ENCODE measurements around the gene RAP1GDS1. TPM values are rescaled to one million over a fixed set of nuclear protein-coding genes. Genes with fewer than 3 reads are reported as not detected.

Gene RAP1GDS1
- total RNA-seq, 2 donors from 2014 or later: 34.0 to 37.9 TPM

- Histone ChIP-seq H3K27ac (ENCODE audit: low read depth, low read length) (no peak overlapping the region), H3K9me3 (ENCODE audit: control insufficient read depth, low read length) (peaks cover 3% of the 10 kb centered on the region), H3K4me3 (ENCODE audit: low read length) (no peak overlapping the region), H3K9ac (ENCODE audit: extremely low read depth, low read length, poor library complexity, severe bottlenecking) (no peak overlapping the region), H3K27me3 (ENCODE audit: control insufficient read depth, insufficient read depth, low read length, poor library complexity, severe bottlenecking) (no peaks in the 10 kb centered on the region), H3K4me1 (ENCODE audit: control insufficient read depth, insufficient read depth, low read length) (no peaks in the 10 kb centered on the region), H3K36me3 (ENCODE audit: control insufficient read depth, insufficient read depth, low read length) (peaks cover 14% of the 10 kb centered on the region)
- peaks cover 32% of the 10 kb centered on the region for H3K36me3 Mint-ChIP-seq (ENCODE audit: low read depth)
- no peak overlapping the region for H3K4me3 Mint-ChIP-seq
- peaks cover 7% of the 10 kb centered on the region for H3K9me3 Mint-ChIP-seq
- 98% methylated on average over 4 of the region's 4 CpGs; no CpG with 5 or more reads in 1 of the 2 experiments for WGBS, 2 experiments (ENCODE audit: insufficient coverage in 1 of 2, insufficient read length in 1 of 2)
- no peaks in the 10 kb centered on the region for H3K27me3 Mint-ChIP-seq (ENCODE audit: insufficient read depth)
- no peaks in the 10 kb centered on the region for H3K4me1 Mint-ChIP-seq
- no peak overlapping the region for H3K27ac Mint-ChIP-seq
- DNase-seq: no peak
- no peak for TF ChIP-seq CTCF (conservative IDR thresholded peaks at IDR 0.05)
Measured at GRCh38 chr4:98343626-98344025, 82.4 kb downstream of the RAP1GDS1 start.

- Histone ChIP-seq H3K4me1 (ENCODE audit: control insufficient read depth, insufficient read depth, low read length) (no peaks in the 10 kb centered on the region), H3K9me3 (ENCODE audit: control insufficient read depth, low read length) (peaks cover 3% of the 10 kb centered on the region), H3K36me3 (ENCODE audit: control insufficient read depth, insufficient read depth, low read length) (peaks cover 14% of the 10 kb centered on the region), H3K27ac (ENCODE audit: low read depth, low read length) (no peak overlapping the region), H3K27me3 (ENCODE audit: control insufficient read depth, insufficient read depth, low read length, poor library complexity, severe bottlenecking) (no peaks in the 10 kb centered on the region), H3K9ac (ENCODE audit: extremely low read depth, low read length, poor library complexity, severe bottlenecking) (no peak overlapping the region), H3K4me3 (ENCODE audit: low read length) (no peak overlapping the region)
- peaks cover 32% of the 10 kb centered on the region for H3K36me3 Mint-ChIP-seq (ENCODE audit: low read depth)
- 87 to 90% methylated on average over 3 of the region's 3 CpGs for WGBS, 2 experiments (ENCODE audit: insufficient coverage in 1 of 2, insufficient read length in 1 of 2)
- no peak overlapping the region for H3K4me3 Mint-ChIP-seq
- H3K9me3 Mint-ChIP-seq: peaks cover 9% of the 10 kb centered on the region
- TF ChIP-seq CTCF (conservative IDR thresholded peaks at IDR 0.05): no peak
- no peaks in the 10 kb centered on the region for H3K27me3 Mint-ChIP-seq (ENCODE audit: insufficient read depth)
- no peak for DNase-seq
- H3K4me1 Mint-ChIP-seq: no peaks in the 10 kb centered on the region
- H3K27ac Mint-ChIP-seq: peak overlapping the region; percentile 16
Measured at GRCh38 chr4:98345838-98346237, 84.7 kb downstream of the RAP1GDS1 start.

GRCh38 chr4:98352396-98352795 is 91.2 kb downstream of the RAP1GDS1 start:
- H3K4me1 Mint-ChIP-seq: no peaks in the 10 kb centered on the region
- peaks cover 9% of the 10 kb centered on the region for H3K9me3 Mint-ChIP-seq
- TF ChIP-seq CTCF (conservative IDR thresholded peaks at IDR 0.05): no peak
- H3K27ac Mint-ChIP-seq: no peak overlapping the region
- Histone ChIP-seq H3K27me3 (ENCODE audit: control insufficient read depth, insufficient read depth, low read length, poor library complexity, severe bottlenecking) (no peaks in the 10 kb centered on the region), H3K4me1 (ENCODE audit: control insufficient read depth, insufficient read depth, low read length) (no peaks in the 10 kb centered on the region), H3K9ac (ENCODE audit: extremely low read depth, low read length, poor library complexity, severe bottlenecking) (no peak overlapping the region), H3K4me3 (ENCODE audit: low read length) (no peak overlapping the region), H3K36me3 (ENCODE audit: control insufficient read depth, insufficient read depth, low read length) (peaks cover 13% of the 10 kb centered on the region), H3K27ac (ENCODE audit: low read depth, low read length) (no peak overlapping the region), H3K9me3 (ENCODE audit: control insufficient read depth, low read length) (peaks cover 2% of the 10 kb centered on the region)
- DNase-seq: no peak
- H3K27me3 Mint-ChIP-seq (ENCODE audit: insufficient read depth): no peaks in the 10 kb centered on the region
- H3K36me3 Mint-ChIP-seq (ENCODE audit: low read depth): peaks cover 24% of the 10 kb centered on the region
- H3K4me3 Mint-ChIP-seq: no peak overlapping the region
- 94 to 95% methylated on average over 3 to 7 of the region's 7 CpGs for WGBS, 2 experiments (ENCODE audit: insufficient coverage in 1 of 2, insufficient read length in 1 of 2)
